Activated T-helper 2 cell treated with anti-CD3 and anti-CD28 coated beads, Interferon-gamma antibody, Interleukin-2, Interleukin-4, amounts not matched to agents 10 μg/mL and 5 μg/mL and 100 μg/mL, durations not matched to agents 14 hours and 24 hours and 36 hours (primary cell): ENCODE results near the gene SLC39A11. TPM values are rescaled to one million over a fixed set of nuclear protein-coding genes. Genes with fewer than 3 reads are reported as not detected.
"Not testable (repeated sequence)": the region's sequence is repeated elsewhere in the genome, so short reads cannot be mapped to it uniquely, and the experiment has no call there.

Experiments used
- DNase-seq: peaks from one replicate; pipeline ENCODE4 v3.0.0; 2021; ENCODE audit warnings: low spot score
- H3K27ac Mint-ChIP-seq: one replicate; pipeline ENCODE4 v1.8.0; 2021; ENCODE audit warnings: mixed read lengths
- H3K27me3 Mint-ChIP-seq: one replicate; pipeline ENCODE4 v1.8.0; 2021; ENCODE audit warnings: low read depth, mixed read lengths
- H3K36me3 Mint-ChIP-seq: one replicate; pipeline ENCODE4 v1.8.0; 2021; ENCODE audit warnings: low read depth, mixed read lengths
- H3K4me1 Mint-ChIP-seq: one replicate; pipeline ENCODE4 v1.8.0; 2021; ENCODE audit warnings: low read depth, mixed read lengths
- H3K4me3 Mint-ChIP-seq: one replicate; pipeline ENCODE4 v1.8.0; 2021; ENCODE audit warnings: low read depth, mild to moderate bottlenecking, moderate library complexity, mixed read lengths
- H3K9me3 Mint-ChIP-seq: one replicate; pipeline ENCODE4 v1.8.0; 2021; ENCODE audit warnings: mixed read lengths
- intact Hi-C: fragments of 100-400 bp; cut with micrococcal nuclease; formaldehyde crosslinking; loops from one replicate; pipeline ENCODE4 v1.15.1; 2023
- total RNA-seq: library from RNA; stranded (reverse); gene quantifications from 2 replicates; pipeline ENCODE4 v1.2.3, GENCODE V29; 2022

SLC39A11 gene
- total RNA-seq, 1 donor from 2014 or later: 20.2 TPM

DNA sequence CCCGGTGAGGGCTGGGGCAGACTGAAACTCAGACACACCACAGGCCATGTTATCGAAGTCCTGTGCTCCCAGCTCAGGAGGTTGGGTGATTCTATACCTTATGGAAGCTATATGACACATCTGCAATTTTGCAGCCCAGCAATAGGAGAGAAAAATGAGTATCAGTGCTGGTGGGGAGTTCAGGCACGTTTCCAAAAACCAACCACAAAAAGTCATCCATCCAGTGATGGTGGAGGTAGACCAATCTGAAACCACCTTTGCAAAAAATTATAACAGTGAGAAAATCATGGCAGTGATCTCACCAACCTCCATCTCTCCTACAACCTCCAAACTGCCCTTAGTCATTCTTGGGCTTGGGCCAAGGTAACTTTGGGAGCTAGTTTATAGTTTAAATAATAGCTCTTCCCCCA is 327.9 kb downstream of the SLC39A11 start:
- no peak overlapping the region for H3K27ac Mint-ChIP-seq
- H3K9me3 Mint-ChIP-seq: no peaks in the 10 kb centered on the region
- no peaks in the 10 kb centered on the region for H3K36me3 Mint-ChIP-seq
- H3K4me1 Mint-ChIP-seq: no peaks in the 10 kb centered on the region
- no peak overlapping the region for H3K4me3 Mint-ChIP-seq
- no peak for DNase-seq
- H3K27me3 Mint-ChIP-seq: no peaks in the 10 kb centered on the region
- intact Hi-C loops: no loop called here

DNA sequence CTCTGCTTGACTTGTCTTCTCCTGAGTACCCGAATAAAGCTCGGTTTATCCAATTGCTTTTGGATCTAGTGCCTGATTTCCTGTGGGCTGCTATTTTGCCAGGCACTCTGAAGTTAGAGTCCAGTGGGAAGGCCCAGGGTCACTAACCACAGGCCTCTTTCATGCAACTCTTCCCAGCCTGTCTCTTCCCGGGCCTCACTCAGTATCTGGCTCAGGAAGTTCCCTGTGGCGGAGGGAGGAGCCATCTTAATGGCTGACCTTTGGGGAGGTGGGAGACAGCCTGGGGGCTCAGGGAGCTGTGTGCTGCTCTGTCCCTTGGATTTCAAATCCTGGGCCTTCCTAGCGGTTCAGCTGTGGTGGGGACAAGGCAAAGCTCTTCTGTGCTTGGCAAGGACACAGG is 328.5 kb downstream of the SLC39A11 start:
- no peak for DNase-seq
- H3K27ac Mint-ChIP-seq: no peak overlapping the region
- no peak overlapping the region for H3K4me3 Mint-ChIP-seq
- H3K27me3 Mint-ChIP-seq: no peaks in the 10 kb centered on the region
- intact Hi-C loops: no loop called here
- no peaks in the 10 kb centered on the region for H3K9me3 Mint-ChIP-seq
- H3K36me3 Mint-ChIP-seq: no peaks in the 10 kb centered on the region
- no peaks in the 10 kb centered on the region for H3K4me1 Mint-ChIP-seq

DNA sequence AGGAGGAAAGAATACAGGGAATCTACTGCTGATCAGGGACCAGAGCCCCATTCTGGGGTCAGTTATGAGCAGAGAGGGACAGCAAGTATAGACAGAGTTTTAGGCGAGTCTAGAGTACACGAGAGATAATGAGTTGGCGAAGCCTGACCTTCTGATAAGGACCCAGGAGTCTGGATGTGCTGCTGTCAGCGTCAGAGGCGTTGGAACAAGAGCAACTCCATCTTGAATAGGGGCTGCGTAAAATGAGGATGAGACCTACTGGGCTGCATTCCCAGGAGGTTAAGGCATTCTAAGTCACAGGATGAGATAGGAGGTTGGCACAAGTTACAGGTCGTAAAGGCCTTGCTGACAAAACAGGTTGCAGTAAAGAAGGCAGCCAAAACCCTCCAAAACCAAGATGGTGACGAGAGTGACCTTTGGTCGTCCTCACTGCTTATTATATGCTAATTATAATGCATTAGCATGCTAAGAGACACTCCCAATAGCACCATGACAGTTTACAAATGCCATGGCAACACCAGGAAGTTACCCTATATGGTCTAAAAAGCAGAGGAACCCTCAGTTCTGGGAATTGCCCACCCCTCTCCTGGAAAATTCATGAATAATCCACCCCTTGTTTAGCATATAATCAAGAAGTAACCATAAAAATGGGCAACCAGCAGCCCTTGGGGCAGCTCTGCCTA is 330.5 kb downstream of the SLC39A11 start:
- H3K4me3 Mint-ChIP-seq, H3K9me3 Mint-ChIP-seq, H3K36me3 Mint-ChIP-seq, DNase-seq, H3K4me1 Mint-ChIP-seq, intact Hi-C loops, H3K27ac Mint-ChIP-seq, H3K27me3 Mint-ChIP-seq: not testable (repeated sequence)

DNA sequence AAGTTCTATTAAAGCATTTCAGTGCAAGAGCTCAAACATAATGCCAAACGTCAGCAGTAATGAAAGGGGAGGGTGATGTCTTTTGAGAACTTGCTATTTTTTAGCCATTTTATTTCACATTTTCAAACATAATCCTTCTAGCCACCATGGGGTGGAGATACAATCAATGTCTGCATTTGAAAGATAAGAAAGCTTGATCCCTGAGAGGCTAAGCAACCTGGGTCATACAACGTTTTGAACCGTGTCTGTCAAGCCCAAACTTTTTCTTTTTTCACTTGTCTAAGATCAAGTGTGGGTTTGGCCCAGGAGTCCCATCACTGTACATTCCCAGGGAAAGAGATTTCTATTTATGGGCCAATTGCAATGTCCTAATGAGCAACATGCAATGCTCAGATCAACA is 331.1 kb downstream of the SLC39A11 start:
- no peaks in the 10 kb centered on the region for H3K36me3 Mint-ChIP-seq
- H3K9me3 Mint-ChIP-seq: no peaks in the 10 kb centered on the region

DNA sequence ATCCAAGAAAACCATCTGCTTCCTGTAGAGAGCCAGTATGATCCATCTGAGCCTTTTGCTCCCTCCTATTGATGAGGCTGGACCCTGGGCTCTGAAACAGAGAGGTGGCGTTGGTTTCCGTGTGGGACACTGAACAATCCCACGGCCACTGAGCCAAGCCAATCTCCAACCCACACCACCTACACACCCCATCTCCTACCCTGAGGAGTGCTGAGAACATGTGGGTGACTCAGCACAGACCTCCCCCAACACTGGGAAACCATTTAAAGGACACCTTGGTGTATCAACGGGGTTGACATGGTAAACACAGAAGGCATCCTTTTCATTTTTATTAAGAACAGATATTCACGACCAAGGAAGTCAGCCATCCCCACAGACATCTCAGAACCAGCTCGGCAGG is 332.1 kb downstream of the SLC39A11 start:
- no peaks in the 10 kb centered on the region for H3K9me3 Mint-ChIP-seq
- intact Hi-C loops: no loop called here
- no peak overlapping the region for H3K27ac Mint-ChIP-seq
- H3K27me3 Mint-ChIP-seq: no peaks in the 10 kb centered on the region
- H3K4me1 Mint-ChIP-seq: no peaks in the 10 kb centered on the region
- no peaks in the 10 kb centered on the region for H3K36me3 Mint-ChIP-seq
- DNase-seq: no peak
- no peak overlapping the region for H3K4me3 Mint-ChIP-seq

More for the DNA sequence above, 331.1 kb downstream of the SLC39A11 start:
- DNase-seq: no peak
- intact Hi-C loops: no loop called here
- Mint-ChIP-seq H3K4me1 (no peaks in the 10 kb centered on the region), H3K27me3 (no peaks in the 10 kb centered on the region), H3K4me3 (no peak overlapping the region), H3K27ac (no peak overlapping the region)

DNA sequence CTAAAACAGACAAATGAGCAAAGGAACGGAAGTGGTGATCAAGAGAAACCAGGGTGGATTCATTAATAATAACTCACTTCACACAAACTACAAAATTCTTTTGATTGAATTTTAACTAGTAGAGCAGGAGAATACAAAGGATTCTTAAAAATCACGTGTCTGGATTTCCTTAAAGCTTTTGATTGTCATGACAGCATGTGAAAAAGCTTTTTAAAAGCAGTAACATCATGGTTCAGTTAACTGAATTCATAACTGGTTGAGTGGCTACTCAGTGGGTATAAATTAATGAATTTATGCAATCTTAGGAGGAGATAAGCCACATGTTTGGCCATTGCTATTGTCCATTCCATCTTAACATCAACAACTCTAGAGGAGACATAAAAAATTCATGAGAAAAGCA is 333.2 kb downstream of the SLC39A11 start:
- no peak for DNase-seq

DNA sequence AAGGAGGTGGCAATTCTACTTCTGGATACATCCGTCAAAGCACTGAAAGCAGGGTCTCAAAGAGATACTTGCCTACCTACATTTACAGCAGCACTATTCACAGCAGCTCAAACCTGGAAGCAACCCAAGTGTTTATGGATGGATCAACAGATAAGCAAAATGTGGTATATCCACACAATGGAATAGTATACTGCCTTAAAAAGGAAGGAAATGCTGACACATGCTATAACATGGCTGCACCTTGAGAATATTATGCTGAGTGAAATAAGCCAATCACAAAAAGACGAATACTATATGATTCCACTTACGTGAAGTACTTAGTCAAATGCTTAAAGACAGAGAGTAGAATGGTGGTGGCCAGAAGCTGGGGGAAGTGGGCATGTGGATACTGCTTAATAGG is 336.2 kb downstream of the SLC39A11 start:
- intact Hi-C loops: no loop called here
- DNase-seq: no peak
- no peak overlapping the region for H3K4me3 Mint-ChIP-seq
- no peak overlapping the region for H3K27ac Mint-ChIP-seq
- H3K9me3 Mint-ChIP-seq: no peaks in the 10 kb centered on the region
- H3K4me1 Mint-ChIP-seq: no peaks in the 10 kb centered on the region
- no peaks in the 10 kb centered on the region for H3K27me3 Mint-ChIP-seq
- no peaks in the 10 kb centered on the region for H3K36me3 Mint-ChIP-seq

More for the DNA sequence above, 333.2 kb downstream of the SLC39A11 start:
- H3K27ac Mint-ChIP-seq: no peak overlapping the region
- intact Hi-C loops: no loop called here
- H3K4me1 Mint-ChIP-seq: no peaks in the 10 kb centered on the region
- no peaks in the 10 kb centered on the region for H3K36me3 Mint-ChIP-seq
- no peak overlapping the region for H3K4me3 Mint-ChIP-seq
- H3K9me3 Mint-ChIP-seq: no peaks in the 10 kb centered on the region
- no peaks in the 10 kb centered on the region for H3K27me3 Mint-ChIP-seq

DNA sequence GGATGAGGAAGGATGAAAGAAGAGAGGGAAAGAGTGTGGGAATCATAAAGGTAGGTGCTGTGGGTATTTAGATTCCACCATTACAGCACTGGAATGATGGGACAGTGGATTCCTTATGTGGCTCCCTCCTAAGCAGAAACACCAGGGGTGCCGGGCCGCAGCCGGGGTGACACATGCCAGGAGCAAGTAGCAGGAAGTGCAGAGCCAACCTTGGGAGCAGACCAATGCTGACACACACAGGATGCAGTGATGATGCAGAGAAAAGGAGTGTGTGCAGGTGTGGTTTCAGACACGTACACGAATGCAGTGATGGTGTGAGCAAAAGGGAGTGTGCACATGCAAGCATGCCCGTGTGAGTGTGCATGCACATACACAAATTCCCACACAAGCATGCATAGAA is 338.0 kb downstream of the SLC39A11 start:
- H3K4me3 Mint-ChIP-seq: no peak overlapping the region
- H3K27me3 Mint-ChIP-seq: no peaks in the 10 kb centered on the region
- no peak overlapping the region for H3K27ac Mint-ChIP-seq
- DNase-seq: no peak
- no peaks in the 10 kb centered on the region for H3K36me3 Mint-ChIP-seq
- H3K4me1 Mint-ChIP-seq: no peaks in the 10 kb centered on the region
- no peaks in the 10 kb centered on the region for H3K9me3 Mint-ChIP-seq
- intact Hi-C loops: no loop called here

DNA sequence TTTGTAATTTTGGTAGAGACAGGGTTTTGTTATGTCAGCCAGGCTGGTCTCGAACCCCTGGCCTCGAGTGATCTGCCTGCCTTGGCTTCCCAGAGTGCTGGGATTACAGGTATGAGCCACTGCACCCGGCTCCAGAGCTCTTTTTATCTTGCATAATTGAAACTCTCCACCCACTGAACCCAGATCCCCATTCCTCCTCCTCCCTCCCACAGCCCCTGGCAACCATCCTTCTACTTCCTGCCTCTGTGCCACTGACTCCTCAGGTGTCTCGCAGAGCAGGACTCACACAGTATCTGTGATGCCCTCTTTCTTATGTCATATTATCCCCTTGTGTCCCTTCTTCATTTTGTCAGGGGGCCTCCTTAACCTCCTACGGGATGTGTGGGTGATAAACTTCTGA is 340.7 kb downstream of the SLC39A11 start:
- intact Hi-C loops: no loop called here
- no peak overlapping the region for H3K27ac Mint-ChIP-seq
- no peak for DNase-seq
- no peaks in the 10 kb centered on the region for H3K27me3 Mint-ChIP-seq
- H3K36me3 Mint-ChIP-seq: no peaks in the 10 kb centered on the region
- H3K4me1 Mint-ChIP-seq: no peaks in the 10 kb centered on the region
- H3K9me3 Mint-ChIP-seq: no peaks in the 10 kb centered on the region
- no peak overlapping the region for H3K4me3 Mint-ChIP-seq

DNA sequence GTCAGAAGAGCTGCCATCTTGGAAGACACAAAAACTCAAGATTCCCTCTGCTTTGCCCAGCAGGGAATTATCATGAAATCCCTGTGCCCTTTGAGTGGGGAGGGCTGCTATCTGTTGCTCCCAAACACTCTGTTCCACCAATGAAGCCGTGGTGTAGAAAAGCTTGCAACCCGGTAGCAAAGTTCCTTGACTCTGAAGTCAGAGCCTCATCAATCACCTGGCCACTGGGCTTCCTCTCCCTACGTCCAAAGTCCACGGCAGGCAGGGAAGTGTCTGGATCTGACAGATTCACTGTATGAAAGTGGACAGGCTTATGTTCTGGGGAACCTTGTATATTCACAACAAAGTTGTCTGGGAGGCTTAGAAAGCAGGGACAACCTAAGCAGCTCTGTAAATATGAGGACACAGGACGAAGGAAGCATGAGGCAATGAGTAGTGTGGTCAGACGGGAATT is 343.3 kb downstream of the SLC39A11 start:
- Mint-ChIP-seq H3K27ac (no peak overlapping the region), H3K9me3 (no peaks in the 10 kb centered on the region)
- intact Hi-C loops: no loop called here

DNA sequence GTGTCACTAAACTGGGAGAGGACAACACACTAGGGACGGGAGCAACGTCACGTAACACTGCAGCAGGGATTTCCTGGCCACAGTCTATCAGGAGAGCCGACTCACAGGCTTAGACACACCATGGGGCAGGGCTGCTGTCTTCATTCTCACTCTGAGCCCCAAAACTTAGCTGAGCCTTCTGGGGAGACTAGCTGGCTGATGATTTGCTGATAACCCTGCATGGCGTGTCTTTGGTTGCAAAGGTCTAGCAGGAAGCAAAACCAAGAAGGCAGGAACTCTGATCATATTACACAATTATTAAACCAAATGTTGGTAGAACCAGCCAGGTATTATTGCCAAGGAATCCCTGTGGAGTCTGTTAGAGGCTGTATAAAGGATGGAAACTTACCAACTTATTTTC is 345.0 kb downstream of the SLC39A11 start:
- H3K36me3 Mint-ChIP-seq: no peaks in the 10 kb centered on the region
- H3K27ac Mint-ChIP-seq: no peak overlapping the region
- intact Hi-C loops: no loop called here
- no peaks in the 10 kb centered on the region for H3K9me3 Mint-ChIP-seq
- DNase-seq: no peak
- H3K4me3 Mint-ChIP-seq: no peak overlapping the region
- no peaks in the 10 kb centered on the region for H3K27me3 Mint-ChIP-seq
- no peaks in the 10 kb centered on the region for H3K4me1 Mint-ChIP-seq

More for the DNA sequence above, 343.3 kb downstream of the SLC39A11 start:
- H3K4me1 Mint-ChIP-seq: no peaks in the 10 kb centered on the region
- no peaks in the 10 kb centered on the region for H3K36me3 Mint-ChIP-seq
- H3K4me3 Mint-ChIP-seq: no peak overlapping the region
- no peak for DNase-seq
- no peaks in the 10 kb centered on the region for H3K27me3 Mint-ChIP-seq

DNA sequence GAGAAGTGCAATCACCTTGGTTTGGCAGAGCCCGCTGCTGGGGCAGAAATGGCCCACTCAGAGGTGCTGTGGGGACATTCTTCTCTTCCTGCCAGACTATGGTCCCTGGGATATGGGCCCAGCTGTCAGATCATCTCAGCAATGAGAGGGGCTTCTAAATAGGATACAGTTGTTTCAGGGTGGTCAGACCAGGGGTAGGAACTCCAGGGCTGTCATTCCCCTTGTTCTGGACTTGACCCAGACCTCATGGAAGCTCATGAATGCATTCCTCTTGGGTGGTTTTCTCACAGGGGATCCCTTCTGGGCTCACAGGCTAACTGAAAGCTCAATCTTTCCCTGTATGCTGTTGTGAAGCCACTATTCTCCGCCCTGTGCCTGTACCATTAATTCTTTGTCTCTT is 347.2 kb downstream of the SLC39A11 start:
- no peak for DNase-seq
- H3K27me3 Mint-ChIP-seq: no peaks in the 10 kb centered on the region
- no peaks in the 10 kb centered on the region for H3K9me3 Mint-ChIP-seq
- H3K4me3 Mint-ChIP-seq: no peak overlapping the region
- no peaks in the 10 kb centered on the region for H3K4me1 Mint-ChIP-seq
- no peaks in the 10 kb centered on the region for H3K36me3 Mint-ChIP-seq
- intact Hi-C loops: no loop called here
- no peak overlapping the region for H3K27ac Mint-ChIP-seq

DNA sequence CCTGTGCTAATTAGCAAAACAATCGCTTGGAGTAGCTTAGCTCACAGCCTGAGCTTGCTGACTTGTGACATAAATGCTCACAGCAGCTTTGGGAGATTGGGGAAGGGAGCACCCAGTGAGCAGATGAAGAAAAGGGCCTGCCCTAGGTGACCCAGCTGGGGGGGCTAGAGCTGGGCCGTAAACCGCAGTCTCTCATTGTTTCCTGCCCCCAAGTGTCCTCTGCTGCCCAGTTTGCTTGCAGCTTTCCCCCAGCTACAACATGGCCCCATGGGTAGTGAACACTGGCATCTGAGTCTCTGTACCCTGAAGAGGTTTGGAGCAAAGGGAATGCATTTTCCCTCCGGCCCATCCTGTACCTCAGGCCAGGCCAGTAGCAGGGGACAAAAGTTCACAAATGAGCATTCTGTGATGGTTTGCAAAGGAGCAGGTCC is 349.4 kb downstream of the SLC39A11 start:
- Mint-ChIP-seq H3K4me3 (no peak overlapping the region), H3K9me3 (no peaks in the 10 kb centered on the region), H3K36me3 (no peaks in the 10 kb centered on the region), H3K27ac (no peak overlapping the region), H3K27me3 (no peaks in the 10 kb centered on the region), H3K4me1 (no peaks in the 10 kb centered on the region)
- no peak for DNase-seq
- intact Hi-C loops: no loop called here
